ENCODE results near the gene INPP5B.

DNA sequence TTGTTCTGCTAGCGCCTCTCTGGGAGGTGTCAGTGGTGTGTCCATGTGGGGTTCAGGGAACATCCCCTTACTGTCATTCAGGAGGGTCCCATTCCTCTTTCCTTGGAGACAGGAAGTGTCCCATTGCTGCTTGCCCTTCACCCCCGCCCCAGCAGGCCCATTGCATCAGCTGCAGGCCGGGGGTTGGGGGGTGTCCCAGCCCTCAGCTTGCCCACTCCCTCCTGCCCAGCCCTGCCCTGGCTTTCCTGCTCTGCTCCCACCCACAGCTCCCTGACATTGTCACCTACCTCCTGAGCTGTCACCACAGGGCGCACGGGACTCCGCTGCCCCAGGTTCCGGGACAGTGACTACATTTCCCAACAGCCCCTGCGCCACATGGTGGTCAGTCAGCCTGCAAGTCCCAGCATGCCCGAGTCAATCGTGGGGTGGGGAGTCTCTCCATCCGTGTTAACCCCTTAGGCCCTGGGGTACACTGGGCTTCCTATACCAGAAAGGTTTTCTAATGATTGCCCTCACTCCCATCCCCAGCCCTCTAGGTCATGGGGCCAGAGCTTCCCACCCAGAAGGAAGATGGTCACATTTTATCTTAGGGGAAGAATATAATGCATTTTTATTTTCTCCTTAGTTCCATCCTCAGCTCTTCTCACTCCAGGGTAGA lies at the start of gene INPP5B:
- TF ChIP-seq, protein P1, sequence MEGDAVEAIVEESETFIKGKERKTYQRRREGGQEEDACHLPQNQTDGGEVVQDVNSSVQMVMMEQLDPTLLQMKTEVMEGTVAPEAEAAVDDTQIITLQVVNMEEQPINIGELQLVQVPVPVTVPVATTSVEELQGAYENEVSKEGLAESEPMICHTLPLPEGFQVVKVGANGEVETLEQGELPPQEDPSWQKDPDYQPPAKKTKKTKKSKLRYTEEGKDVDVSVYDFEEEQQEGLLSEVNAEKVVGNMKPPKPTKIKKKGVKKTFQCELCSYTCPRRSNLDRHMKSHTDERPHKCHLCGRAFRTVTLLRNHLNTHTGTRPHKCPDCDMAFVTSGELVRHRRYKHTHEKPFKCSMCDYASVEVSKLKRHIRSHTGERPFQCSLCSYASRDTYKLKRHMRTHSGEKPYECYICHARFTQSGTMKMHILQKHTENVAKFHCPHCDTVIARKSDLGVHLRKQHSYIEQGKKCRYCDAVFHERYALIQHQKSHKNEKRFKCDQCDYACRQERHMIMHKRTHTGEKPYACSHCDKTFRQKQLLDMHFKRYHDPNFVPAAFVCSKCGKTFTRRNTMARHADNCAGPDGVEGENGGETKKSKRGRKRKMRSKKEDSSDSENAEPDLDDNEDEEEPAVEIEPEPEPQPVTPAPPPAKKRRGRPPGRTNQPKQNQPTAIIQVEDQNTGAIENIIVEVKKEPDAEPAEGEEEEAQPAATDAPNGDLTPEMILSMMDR (conservative IDR thresholded peaks at IDR 0.05; ENCODE audit: low read length): no peak
- no peak for TF ChIP-seq EZH2phosphoT487 (IDR thresholded peaks at IDR 0.05; ENCODE audit: borderline replicate concordance)

All from Loucy (cell line).